Stimulated activated CD8-positive, alpha-beta memory T cell treated with anti-CD3 and anti-CD28 coated beads, Interleukin-4, amount 100 ng/mL, for 4 hours (primary cell): ENCODE measurements around the gene DOCK6.
"Not testable (repeated sequence)": the region's sequence is repeated elsewhere in the genome, so short reads cannot be mapped to it uniquely, and the experiment has no call there.

Experiments
- DNase-seq, 2 donors: peaks; one replicate each; pipeline ENCODE4 v3.0.0-alpha.2; 2020; ENCODE audit warnings: low read depth in 2 of 2, low spot score in 1 of 2

The DOCK6 gene

GRCh38 chr19:11197291-11198174, 64.8 kb downstream of the DOCK6 start, which contains the start of gene KANK2:
Gene KANK2, minus strand, starts transcription at chr19:11197545. Its CDS starts 3,034 bp downstream, at chr19:11194511.
- DNase-seq: peak; percentile 42 to 43

DNA sequence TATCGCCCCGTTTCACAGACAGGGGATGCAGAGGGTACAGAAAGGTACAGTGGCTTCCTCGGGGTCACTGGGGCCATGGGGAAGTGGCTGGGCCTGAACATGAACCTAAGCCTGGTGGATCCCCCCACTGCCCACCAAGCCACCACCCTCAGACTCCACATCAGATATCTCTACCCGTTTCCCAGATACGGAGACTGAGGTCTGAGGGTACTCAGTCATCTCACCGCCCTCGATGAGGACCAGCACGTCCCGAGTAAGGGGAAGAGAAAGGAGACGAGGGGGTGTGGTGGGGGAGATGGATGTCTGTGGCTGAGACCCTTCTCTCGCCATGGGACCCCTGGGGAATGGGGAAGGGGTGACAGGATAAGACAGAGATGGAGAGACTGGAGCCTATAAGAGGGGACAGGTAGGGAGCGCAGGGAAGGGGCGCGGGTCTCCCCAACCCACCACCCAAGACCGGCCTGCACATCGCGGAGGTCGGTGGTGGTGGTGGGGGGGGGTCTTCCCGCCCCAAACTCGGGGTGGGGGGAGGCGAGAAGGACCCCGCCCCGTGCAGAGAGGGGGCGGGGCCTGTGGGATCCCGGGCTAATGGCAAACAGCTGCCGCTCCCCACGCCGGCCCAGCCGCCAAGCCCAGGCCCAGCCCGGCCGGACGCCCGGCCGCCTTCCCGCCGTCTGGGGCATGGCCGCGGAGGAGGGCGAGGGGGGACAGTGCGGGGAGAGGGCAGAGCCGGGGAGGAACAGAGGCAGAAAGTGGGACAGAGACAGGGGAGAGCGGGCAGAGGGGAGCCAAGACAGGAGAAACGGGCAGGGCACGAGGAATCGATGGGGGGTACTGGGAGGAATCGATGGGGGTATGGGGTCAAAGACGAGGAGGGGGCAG, 65.7 kb downstream of the DOCK6 start:
- DNase-seq: no peak

- DNase-seq: no peak
Observed at GRCh38 chr19:11195681-11196080, 66.6 kb downstream of the DOCK6 start.

DNA sequence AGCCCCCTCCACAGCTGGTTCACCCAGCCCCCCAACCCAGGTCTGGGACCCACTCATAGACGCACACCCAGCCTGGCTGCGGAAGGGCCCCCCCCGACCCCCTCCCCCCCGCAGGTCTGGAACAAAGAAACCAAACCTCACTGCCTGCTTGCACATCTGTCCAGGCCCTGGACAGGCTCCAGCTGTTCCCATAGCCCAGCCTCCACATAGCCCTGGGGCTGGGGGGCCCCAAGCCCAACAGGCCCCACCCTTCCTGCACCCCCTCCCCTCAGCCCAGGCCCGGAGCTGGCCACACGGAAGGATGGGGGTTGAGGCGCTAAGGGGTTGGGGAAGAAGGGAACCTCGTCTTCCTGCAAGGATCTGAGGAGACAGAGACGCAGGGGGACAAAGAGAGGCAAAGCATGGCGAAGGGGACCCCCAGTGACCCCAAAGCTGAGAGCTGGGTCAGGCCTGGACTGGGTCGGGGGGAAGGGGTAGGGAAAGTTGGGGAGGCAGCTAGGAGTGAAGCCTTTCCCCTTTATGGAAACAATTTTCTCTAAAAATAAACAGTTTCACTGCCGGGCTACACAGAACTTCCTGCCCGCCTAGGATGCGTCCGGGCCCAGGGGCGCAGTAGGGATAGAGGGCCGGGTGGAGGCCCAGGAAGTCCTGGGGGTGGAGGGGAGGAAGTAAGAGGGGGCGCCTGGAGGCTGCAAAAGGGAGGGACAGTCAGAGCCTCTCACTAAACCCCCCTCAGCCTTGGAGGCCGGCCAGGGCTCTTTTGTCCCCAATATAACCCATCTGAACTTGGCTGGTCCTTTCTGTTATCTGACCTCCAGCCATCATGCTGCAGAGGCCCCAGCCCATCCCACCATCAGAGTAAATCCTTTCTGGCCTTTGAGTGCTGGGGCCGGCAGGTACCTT, 67.4 kb downstream of the DOCK6 start:
- DNase-seq: no peak

DNA sequence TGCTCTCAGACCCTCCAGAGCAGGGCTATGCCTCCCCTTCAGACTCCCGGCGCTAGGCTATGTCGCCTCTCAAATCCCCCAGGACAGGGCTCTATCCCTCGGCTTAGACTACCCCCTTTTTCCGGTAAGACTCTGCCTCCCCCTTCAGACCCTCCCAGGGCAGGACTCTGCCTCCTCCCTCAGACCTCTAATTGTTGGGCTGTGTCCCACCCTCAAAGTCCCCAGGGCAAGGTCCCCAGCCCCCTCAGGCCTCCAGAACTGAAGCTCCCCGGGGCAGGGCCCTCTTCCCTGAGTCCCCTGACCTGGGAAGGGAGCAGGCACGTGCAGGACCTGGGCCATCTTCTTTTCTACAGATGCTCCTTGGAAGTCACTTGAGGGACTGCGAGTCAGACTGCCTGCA, 68.2 kb downstream of the DOCK6 start:
- no peak for DNase-seq

DNA sequence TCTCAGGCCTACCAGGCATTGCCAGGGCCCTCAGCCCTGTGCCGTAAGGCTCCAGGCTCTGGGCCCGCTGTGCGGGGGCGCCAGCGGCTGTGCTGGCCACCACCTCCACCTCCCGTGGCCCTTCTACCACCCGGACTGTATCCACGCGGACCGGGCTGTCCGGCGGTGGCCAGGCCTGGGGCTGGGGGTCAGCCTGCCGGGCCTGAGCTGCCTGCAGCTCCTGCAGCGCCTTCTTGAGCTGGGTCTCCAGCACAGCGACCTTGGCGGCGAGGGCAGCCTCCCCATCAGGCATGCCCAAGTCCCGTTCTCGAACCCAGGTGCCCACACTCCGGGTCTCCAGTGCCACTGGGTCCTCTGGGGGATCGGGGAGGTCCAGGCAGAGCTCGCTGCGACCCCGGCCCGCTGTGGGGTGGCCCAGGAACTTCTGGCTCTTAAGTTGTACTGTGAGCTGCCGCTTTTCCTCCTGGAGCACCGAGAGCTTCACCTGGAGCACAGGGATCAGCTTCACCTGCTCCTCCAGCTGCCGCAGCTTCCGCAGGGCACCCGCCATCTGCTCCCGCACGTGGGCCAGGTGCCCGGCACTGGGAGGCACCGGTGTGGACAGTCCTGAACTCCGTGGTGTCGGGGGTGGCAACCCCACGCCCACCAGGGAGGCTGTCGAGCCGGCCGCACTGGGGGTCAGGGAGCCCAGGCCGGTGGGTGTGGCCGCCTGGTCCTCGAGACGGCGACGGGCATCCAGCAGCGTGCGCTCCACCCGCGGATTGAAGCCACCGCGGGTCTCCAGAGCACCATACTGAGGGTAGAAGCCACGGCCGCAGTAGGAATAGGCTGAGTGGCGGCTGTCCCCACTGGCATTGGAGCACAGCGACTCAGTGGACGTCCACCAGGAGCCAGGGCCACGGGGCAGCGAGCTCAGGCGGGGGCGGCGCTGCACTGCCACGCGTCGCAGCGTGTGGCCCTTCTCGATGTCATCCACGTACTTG, 69.1 kb downstream of the DOCK6 start:
- DNase-seq: no peak

- DNase-seq: no peak
Observed at GRCh38 chr19:11191934-11192333, 70.4 kb downstream of the DOCK6 start.

DNA sequence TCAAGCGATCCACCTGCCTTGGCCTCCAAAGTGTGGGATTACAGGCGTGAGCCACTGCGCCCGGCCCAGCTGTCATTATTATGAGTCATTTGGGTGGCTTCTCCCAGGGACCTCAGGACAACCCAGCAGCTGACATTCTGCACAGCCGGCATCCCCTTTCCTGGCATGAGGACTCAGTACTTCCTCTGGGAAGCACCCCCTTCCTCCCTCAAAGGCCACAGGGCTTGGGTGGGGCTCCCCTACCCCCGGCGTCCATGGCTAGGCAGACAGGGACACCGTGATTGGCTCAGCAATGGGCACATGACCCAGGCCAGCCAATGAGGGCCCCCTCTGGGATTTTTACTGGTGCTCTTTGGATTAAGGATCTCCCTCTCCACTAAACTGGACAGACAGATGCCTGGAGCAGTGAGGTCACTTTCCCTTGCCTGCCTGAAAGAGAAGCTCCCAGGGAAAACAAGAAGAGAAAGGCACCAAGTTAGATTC, 71.0 kb downstream of the DOCK6 start:
- no peak for DNase-seq

DNA sequence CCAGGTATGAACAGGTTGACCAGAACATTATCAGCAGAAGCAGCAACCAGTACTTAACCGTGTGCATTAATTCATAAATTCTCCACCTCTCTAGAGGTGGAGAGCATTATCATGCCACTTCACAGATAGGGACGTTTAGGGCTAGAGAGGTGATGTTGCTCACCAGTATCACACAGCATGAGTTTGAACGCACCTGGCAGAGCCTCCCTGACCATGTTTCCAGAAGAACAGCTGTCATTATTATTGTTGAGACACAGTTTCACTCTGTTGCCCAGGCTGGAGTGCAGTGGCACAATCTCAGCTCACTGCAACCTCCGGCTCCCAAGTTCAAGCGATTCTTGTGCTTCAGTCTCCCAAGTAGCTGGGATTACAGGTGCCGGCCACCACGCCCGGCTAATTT, 71.8 kb downstream of the DOCK6 start:
- no peak for DNase-seq

- DNase-seq: no peak
Observed at GRCh38 chr19:11187441-11187840, 74.9 kb downstream of the DOCK6 start.

DNA sequence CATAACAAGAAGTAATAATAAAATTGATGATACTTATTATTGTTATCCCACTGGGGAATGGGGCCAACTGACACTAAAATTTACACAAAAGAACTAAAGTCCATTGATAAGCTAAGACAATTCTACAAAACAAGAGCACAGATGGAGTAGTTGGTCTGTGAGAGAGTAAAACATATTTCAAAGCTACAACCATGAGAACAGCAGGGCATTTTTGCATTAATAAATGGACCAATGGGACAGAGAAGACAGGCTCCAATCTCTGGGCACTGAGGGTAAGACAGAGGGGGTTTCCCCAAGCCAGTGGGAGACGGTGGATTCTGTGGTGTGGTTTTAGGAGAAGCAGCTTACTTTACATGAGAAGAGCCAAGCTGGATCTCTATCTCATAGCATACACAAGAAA, 79.3 kb downstream of the DOCK6 start:
- DNase-seq: no peak

DNA sequence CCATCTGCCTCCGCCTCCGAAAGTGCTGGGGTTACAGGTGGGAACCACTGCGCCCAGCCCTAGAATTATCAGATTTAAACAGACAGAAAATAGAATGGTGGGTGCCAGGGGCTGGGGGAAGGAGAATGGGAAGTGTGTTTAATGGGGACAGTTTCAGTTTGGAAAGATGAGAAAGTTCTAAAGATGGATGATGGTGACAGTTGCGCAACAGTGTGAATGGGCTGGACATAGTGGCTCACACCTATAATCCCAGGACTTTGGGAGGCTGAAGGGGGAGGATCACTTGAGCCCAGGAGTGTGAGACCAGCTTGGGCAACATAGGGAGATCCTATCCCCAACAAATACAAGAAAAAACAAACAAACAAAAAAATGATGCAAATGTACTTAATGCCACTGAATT, 80.8 kb downstream of the DOCK6 start:
- no peak for DNase-seq

DNA sequence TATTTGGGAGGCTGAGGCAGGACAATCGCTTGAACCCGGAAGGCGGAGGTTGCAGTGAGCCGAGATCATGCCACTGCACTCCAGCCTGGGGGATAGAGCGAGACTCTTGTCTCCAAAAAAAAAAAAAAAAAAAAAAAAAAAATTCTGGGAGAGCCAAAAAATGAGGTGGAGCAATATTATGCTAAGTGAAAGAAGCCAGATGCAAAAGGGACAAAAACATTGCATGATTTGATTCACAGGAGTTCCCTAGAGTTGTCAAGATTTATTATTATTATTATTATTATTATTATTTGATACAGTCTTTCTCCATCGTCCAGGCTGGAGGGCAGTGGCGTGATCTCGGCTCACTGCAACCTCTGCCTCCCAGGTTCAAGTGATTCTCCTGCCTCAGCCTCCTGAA, 81.3 kb downstream of the DOCK6 start:
- not testable (repeated sequence) for DNase-seq

DNA sequence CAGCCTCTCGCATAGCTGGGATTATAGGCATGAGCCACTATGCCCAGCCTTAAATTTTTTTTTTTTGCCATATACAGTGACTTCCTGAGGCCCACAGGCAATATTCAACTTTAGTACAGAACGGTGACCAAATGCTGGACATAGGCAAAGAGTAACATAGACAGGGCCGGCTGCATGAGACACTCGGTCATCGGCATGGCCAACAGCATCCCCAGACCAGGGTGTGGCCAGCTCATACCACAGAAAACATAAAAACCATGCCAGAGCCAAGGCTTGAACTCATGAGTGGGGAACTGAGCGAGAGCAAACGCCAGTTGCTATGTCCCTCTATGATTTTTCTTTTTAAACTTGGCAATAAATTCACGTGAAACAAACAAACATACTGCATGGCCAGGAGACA, 82.0 kb downstream of the DOCK6 start:
- no peak for DNase-seq

- DNase-seq: no peak
Observed at GRCh38 chr19:11179716-11180297, 82.5 kb downstream of the DOCK6 start.

GRCh38 chr19:11179145-11179465, 83.2 kb downstream of the DOCK6 start:
- not testable (repeated sequence) for DNase-seq

DNA sequence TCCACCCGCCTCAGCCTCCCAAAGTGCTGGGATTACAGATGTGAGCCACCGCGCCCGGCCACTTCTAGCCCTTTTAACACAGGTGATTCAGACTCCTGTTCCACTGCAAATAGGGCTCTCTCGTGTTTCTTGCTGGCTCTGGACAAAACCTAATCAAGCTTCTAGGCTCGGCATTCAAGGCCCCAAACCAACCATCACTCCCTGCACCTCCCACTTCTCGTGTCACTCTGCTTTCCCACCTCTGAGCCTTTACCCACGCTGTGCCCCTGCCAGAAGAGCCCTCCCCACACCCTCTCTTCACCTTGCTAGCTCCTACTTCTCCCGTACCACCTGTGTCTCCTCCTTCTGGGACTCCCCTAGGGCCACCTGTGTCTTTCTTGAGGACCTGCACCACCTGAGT, 84.7 kb downstream of the DOCK6 start:
- DNase-seq: no peak

- no peak for DNase-seq
Observed at GRCh38 chr19:11176466-11177193, 85.7 kb downstream of the DOCK6 start.

DNA sequence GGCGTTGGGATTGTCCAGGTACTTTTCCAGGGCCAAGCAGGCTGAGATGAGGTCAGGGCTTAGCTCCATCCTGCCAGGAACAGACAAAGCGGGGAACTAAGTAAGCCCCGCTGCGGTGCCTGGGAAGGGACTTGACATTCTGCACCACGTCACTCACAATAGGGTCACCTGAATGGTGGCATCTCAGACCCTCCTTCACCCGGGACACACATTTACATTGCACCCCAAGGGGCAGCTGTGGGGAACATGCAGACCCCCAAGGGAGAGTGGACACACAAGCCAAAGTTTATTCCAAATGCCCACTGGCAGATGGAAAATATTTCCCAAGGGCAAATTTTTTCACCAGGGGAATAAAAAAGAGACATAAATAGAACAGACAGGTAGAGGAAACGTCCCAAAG, 86.4 kb downstream of the DOCK6 start:
- DNase-seq: no peak
